Thoracic aorta endothelial cell (primary cell): ENCODE results near the gene UBE2O. TPM values are rescaled to one million over a fixed set of nuclear protein-coding genes. Genes with fewer than 3 reads are reported as not detected.

Experiments
- total RNA-seq: library from RNA; depleted of rRNA; stranded (reverse); fragments of >200 nt; gene quantifications from 2 replicates; pipeline ENCODE4 v1.2.3, GENCODE V29; 2012

The UBE2O gene
- total RNA-seq, result 29.4 and 34.3 TPM in 2 replicates

DNA sequence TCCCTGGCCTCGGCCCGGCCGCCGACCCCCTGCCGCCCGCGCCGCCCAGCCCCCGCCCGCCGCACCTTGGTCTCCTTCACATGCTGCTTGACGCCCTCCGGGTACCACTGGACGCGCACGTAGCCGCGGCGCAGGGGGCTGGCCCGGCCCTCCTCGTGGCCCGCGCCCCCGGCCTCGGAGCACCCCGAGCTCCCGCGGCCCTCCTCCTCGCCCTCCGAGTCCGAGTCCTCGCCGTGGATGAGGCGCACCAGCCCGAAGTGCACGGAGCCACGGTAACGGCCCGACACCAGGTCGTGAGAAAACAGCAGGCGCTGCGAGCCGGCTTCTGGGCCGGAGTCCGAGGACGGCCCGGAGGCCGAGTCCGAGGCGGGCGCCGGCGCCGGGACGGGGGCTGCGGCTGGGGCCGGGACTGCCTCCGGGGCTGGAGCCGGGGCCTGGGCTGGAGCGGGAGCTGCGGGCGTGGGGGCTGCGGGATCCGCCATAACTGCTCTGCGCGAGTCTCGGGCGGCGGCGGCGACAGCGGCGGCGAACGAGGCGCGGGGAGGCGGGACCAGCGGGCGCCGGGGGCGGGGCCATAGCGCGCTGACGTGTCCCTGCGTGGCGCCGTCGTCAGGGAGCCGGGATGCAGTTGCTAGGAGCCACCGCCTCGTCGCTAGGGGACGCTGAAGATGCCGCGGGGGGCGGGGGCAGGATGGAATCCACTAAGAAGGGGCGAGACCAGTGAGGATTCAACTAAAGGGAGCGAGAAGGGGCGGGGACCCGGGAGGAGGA, at the start of gene UBE2O:
UBE2O (minus strand) TSS at position 493 of the 771 bp plus-strand sequence; CDS start at position 482, 11 bp downstream.

DNA sequence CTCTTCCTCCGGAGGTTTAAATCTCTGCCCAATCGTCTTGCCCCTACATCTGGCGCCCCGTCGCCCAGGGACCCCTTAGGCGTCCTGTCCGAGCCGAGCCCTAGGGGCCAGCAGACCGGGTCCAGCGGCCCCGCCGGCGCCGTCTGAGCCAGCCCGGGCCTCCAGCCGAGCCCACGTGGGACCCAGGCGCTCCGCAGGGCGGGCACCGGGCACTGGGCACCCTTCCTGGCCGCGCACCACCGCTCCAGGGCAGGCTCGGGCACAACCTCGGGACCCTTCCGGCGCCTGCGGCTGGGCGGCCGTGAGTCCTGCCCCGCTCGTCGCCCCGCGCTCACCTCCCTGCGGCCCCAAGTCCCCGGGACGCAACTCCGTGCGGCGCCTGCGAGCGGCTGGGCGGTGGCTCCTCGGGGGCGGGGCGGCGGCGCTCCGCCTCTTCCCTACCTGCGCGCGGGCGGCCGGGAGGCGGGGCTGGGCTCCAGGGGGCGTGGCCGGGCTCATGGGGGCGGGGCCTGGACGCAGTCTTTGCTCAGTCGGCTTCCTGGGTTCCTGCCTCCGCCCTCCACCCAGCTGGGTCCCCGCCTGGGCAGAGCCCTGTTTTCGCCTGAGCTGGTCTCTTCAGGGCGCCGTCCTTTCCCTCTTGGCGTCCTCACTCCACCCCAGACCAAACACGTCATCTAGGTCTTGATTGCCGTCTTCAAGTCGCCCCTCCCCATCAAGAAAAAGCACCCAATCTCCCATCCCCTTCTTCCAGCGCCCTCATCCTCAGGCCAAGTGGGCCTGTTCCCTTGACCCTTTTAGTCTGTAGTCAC, 48.3 kb upstream of the UBE2O start, which contains the start of gene RHBDF2:
RHBDF2 (minus strand) TSS at position 406 of the 809 bp plus-strand sequence. CDS start 19,899 bp downstream, outside the sequence.

DNA sequence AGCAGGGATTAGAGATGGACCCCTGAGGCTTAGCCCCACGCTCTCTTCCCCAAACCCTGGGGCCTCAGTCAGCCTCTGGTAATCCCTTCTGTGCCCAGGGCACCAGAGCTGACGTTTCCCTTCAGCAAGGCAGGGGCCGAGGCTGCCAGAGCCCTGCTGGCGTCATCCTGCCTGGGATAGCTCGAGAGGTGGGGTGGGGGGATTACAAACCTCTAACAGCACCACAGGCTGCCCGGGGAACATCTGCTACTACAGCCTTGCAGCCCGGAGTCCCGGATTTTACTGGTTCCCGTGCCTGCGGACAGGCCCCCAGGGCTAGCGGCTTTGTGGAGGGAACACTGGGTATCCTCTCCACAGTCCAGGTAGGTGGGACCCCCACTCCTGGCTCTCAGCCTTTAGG, 14.4 kb upstream of the UBE2O start, which contains the start of gene AANAT:
AANAT (plus strand) TSS at position 238 of the 400 bp plus-strand sequence. CDS start 1,144 bp downstream, outside the sequence.

DNA sequence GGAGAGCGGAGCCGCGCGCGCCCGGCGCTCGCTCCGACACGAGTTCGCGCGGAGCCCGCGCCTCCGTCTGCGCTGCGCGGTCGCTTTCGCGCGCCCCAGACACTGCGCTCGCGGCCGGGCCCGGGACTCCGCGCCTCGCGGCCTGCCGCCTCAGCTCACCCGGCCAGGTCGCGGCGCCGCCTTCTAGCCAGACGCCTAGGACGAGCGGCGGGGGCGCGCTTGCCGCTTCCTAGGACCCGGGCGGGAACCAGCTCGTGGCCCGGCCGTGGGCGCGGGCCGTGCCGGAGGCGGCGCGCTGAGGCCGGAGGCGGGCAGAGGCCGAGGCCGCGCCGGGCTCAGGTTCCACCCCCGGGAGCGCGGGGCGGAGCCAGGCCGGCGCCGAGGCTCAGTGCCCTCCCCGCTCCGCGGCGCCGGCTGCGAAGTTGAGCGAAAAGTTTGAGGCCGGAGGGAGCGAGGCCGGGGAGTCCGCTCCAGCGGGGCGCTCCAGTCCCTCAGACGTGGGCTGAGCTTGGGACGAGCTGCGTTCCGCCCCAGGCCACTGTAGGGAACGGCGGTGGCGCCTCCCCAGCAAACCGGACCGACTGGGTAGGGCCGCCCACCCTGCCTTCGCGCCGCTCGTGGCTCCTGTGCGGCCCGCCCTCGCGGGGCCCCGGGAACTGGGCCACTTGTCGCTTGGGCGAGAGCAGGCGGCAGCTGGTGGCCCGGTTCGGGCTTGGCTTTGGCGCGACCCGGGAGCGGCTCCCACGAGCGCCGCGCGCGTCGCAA, 68.5 kb downstream of the UBE2O start, which contains the start of gene SPHK1:
SPHK1 (plus strand) TSS at position 388 of the 765 bp plus-strand sequence. CDS start 1,036 bp downstream, outside the sequence.

DNA sequence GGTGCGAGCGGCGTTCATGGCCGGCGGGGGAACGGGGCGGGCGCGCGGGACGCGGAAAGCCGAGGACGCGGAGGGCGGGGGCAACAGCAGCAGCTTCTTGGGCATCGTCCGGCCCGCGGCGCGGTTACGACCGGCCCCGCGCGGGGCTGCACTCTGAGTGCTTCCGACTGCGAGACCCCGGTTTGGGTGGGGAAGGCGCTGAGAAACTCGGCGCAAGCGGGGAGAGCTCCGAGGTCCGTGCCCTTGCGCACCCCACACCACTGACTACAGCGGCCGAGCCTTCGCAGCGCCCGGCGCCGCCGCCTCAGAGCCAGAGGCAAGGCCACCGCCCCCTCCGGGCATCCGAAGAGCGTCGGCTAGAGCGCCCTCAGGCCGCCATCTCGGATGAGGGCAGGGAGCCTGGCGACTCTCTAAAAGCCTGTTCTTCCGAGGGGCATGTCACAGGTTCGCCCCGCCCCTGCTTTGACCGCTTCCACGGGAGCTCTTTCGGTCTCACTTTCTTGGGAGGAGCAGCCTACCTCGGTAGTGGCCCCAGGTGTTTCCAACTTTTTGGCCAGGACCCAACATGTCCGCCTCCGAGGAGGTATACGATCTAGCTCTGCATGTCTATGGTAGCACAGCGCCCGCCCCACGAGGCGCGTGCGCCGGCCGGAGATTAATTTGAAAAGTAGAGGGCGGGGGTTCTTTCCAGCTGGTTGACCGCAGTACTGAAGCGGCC, 99.2 kb downstream of the UBE2O start, which contains the start of gene PRPSAP1:
PRPSAP1 (minus strand) TSS at position 318 of the 718 bp plus-strand sequence; CDS start at position 105, 213 bp downstream.

Other genes starting within 250 kb of the UBE2O start
- gene RNF157, start 212.7 kb downstream of the UBE2O start, total RNA-seq, result 0.22 and 0.93 TPM in 2 replicates
- gene UBALD2, start 187.8 kb downstream of the UBE2O start, total RNA-seq, result 11.7 and 14.9 TPM in 2 replicates
- gene QRICH2, start 144.9 kb downstream of the UBE2O start, total RNA-seq, result 2.6 and 2.7 TPM in 2 replicates
- gene PRPSAP1, start 99.2 kb downstream of the UBE2O start, total RNA-seq, result 81.1 and 81.4 TPM in 2 replicates
- 96.0 and 131 TPM in 2 replicates for gene SPHK1, start 68.5 kb downstream of the UBE2O start, total RNA-seq
- not detected in 2 replicates for gene AANAT, start 14.5 kb upstream of the UBE2O start, total RNA-seq
- gene RHBDF2, start 48.3 kb upstream of the UBE2O start, total RNA-seq, result 23.0 and 26.4 TPM in 2 replicates
- 0.29 and 0.66 TPM in 2 replicates for gene CYGB, start 84.6 kb upstream of the UBE2O start, total RNA-seq
- gene PRCD, start 86.9 kb upstream of the UBE2O start, total RNA-seq, result 0.27 and 0.65 TPM in 2 replicates
- 0.22 and 0.27 TPM in 2 replicates for gene ST6GALNAC2, start 132.7 kb upstream of the UBE2O start, total RNA-seq
- gene ST6GALNAC1, start 190.6 kb upstream of the UBE2O start, total RNA-seq, result not detected in 2 replicates